IMR-90 (cell line): ENCODE measurements around the gene SFR1.

ENCODE experiments used
- CHD1 ChIP-seq: IDR thresholded peaks from 2 replicates; pipeline ENCODE4 v1.6.1; 2012; ENCODE audit warnings: low read depth, low read length, improper control_type of control experiment
- MXI1 ChIP-seq: IDR thresholded peaks from 2 replicates; pipeline ENCODE4 v1.6.1; 2012; ENCODE audit warnings: low read depth, mild to moderate bottlenecking, low read length, moderate library complexity, borderline replicate concordance
- POLR2A ChIP-seq: IDR thresholded peaks from 2 replicates; pipeline ENCODE4 v1.6.1; 2012; ENCODE audit warnings: mild to moderate bottlenecking, low read depth, low read length
- RAD21 ChIP-seq: IDR thresholded peaks from 2 replicates; pipeline ENCODE4 v1.6.1; 2012; ENCODE audit warnings: low read length, improper control_type of control experiment
- TF ChIP-seq, protein P1 (sequence below): conservative IDR thresholded peaks from 2 replicates; pipeline ENCODE4 v1.5.1; 2012; ENCODE audit warnings: mild to moderate bottlenecking, low read depth, low read length, improper control_type of control experiment

DNA sequence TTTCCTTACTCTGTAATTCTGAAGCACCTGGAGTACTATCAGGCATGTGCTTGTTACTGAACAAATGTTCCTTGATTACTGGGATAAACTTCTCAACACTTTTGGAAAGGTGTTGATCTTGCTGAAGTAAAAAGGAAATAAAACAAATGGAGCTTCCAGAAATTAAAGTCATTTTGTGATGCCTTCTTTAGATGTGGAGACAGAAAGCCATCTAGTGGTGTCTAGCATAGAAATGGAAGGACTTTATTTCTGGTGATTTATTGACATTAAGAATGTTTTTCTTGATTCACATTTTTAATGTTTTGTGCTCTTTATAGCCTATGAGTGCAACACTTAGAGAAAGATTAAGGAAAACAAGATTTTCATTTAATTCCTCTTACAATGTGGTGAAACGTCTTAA, 1.4 kb downstream of the SFR1 start:
- TF ChIP-seq MXI1 (no peak), POLR2A (no peak), CHD1 (no peak), RAD21 (peak; percentile 43)
- TF ChIP-seq, protein P1, sequence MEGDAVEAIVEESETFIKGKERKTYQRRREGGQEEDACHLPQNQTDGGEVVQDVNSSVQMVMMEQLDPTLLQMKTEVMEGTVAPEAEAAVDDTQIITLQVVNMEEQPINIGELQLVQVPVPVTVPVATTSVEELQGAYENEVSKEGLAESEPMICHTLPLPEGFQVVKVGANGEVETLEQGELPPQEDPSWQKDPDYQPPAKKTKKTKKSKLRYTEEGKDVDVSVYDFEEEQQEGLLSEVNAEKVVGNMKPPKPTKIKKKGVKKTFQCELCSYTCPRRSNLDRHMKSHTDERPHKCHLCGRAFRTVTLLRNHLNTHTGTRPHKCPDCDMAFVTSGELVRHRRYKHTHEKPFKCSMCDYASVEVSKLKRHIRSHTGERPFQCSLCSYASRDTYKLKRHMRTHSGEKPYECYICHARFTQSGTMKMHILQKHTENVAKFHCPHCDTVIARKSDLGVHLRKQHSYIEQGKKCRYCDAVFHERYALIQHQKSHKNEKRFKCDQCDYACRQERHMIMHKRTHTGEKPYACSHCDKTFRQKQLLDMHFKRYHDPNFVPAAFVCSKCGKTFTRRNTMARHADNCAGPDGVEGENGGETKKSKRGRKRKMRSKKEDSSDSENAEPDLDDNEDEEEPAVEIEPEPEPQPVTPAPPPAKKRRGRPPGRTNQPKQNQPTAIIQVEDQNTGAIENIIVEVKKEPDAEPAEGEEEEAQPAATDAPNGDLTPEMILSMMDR: peak; percentile 48
